Effector memory CD4-positive, alpha-beta T cell (primary cell): ENCODE results near the gene VPS37C.

Experiments
- DNase-seq, 3 donors: peaks; one replicate each; pipeline ENCODE4 v3.0.0-alpha.2; 2020
- H3K27ac ChIP-seq: 2 replicates; pipeline ENCODE4 v1.7.0; 2013; ENCODE audit warnings: mild to moderate bottlenecking, low read length, moderate library complexity; ENCODE audit not compliant: insufficient read depth, poor library complexity, severe bottlenecking
- H3K27me3 ChIP-seq: replicated peaks from 2 replicates; pipeline ENCODE4 v1.7.0; 2013; ENCODE audit warnings: mild to moderate bottlenecking, low read length; ENCODE audit not compliant: insufficient read depth, control insufficient read depth, poor library complexity, severe bottlenecking
- H3K36me3 ChIP-seq: 2 replicates; pipeline ENCODE4 v1.7.0; 2013; ENCODE audit warnings: mild to moderate bottlenecking, low read length, moderate library complexity; ENCODE audit not compliant: control insufficient read depth, insufficient read depth
- H3K4me1 ChIP-seq: 2 replicates; pipeline ENCODE4 v1.7.0; 2013; ENCODE audit warnings: low read length, mild to moderate bottlenecking; ENCODE audit not compliant: control insufficient read depth, insufficient read depth, poor library complexity, severe bottlenecking
- H3K4me3 ChIP-seq: 2 replicates; pipeline ENCODE4 v1.7.0; 2013; ENCODE audit warnings: low read length, low read depth, mild to moderate bottlenecking; ENCODE audit not compliant: insufficient read depth, poor library complexity, severe bottlenecking
- H3K9me3 ChIP-seq: 2 replicates; pipeline ENCODE4 v1.7.0; 2013; ENCODE audit warnings: mild to moderate bottlenecking, low read length, moderate library complexity; ENCODE audit not compliant: control insufficient read depth

The VPS37C gene

GRCh38 chr11:61155312-61155711 is 5.9 kb downstream of the VPS37C start:
- Histone ChIP-seq H3K4me3 (no peak overlapping the region), H3K27me3 (no peaks in the 10 kb centered on the region), H3K9me3 (no peaks in the 10 kb centered on the region), H3K36me3 (no peaks in the 10 kb centered on the region), H3K4me1 (no peaks in the 10 kb centered on the region), H3K27ac (no peak overlapping the region)
- DNase-seq: no peak

GRCh38 chr11:61154528-61154927 is 6.7 kb downstream of the VPS37C start:
- no peak for DNase-seq

GRCh38 chr11:61153593-61154095 is 7.6 kb downstream of the VPS37C start:
- H3K27me3 ChIP-seq: no peaks in the 10 kb centered on the region
- no peak for DNase-seq
- H3K27ac ChIP-seq: no peak overlapping the region
- no peaks in the 10 kb centered on the region for H3K36me3 ChIP-seq
- H3K4me3 ChIP-seq: no peak overlapping the region
- H3K4me1 ChIP-seq: no peaks in the 10 kb centered on the region
- no peaks in the 10 kb centered on the region for H3K9me3 ChIP-seq

More at GRCh38 chr11:61154528-61154927, 6.7 kb downstream of the VPS37C start:
- no peak overlapping the region for H3K4me3 ChIP-seq
- no peaks in the 10 kb centered on the region for H3K27me3 ChIP-seq
- no peaks in the 10 kb centered on the region for H3K36me3 ChIP-seq
- H3K9me3 ChIP-seq: no peaks in the 10 kb centered on the region
- no peaks in the 10 kb centered on the region for H3K4me1 ChIP-seq
- no peak overlapping the region for H3K27ac ChIP-seq

GRCh38 chr11:61152816-61153592 is 8.2 kb downstream of the VPS37C start:
- H3K27me3 ChIP-seq: no peaks in the 10 kb centered on the region
- no peaks in the 10 kb centered on the region for H3K9me3 ChIP-seq
- DNase-seq: no peak
- no peak overlapping the region for H3K4me3 ChIP-seq
- no peaks in the 10 kb centered on the region for H3K36me3 ChIP-seq
- no peak overlapping the region for H3K27ac ChIP-seq
- H3K4me1 ChIP-seq: no peaks in the 10 kb centered on the region

- H3K27ac ChIP-seq: no peak overlapping the region
- H3K36me3 ChIP-seq: no peaks in the 10 kb centered on the region
- DNase-seq: no peak
- no peak overlapping the region for H3K4me3 ChIP-seq
- no peaks in the 10 kb centered on the region for H3K4me1 ChIP-seq
- H3K9me3 ChIP-seq: no peaks in the 10 kb centered on the region
- no peaks in the 10 kb centered on the region for H3K27me3 ChIP-seq
Observed at GRCh38 chr11:61151545-61152252, 9.5 kb downstream of the VPS37C start.

GRCh38 chr11:61150706-61151544 is 10.3 kb downstream of the VPS37C start:
- Histone ChIP-seq H3K9me3 (no peaks in the 10 kb centered on the region), H3K27me3 (no peaks in the 10 kb centered on the region), H3K4me3 (no peak overlapping the region), H3K27ac (no peak overlapping the region), H3K4me1 (no peaks in the 10 kb centered on the region), H3K36me3 (no peaks in the 10 kb centered on the region)
- no peak for DNase-seq

- no peaks in the 10 kb centered on the region for H3K4me1 ChIP-seq
- no peak overlapping the region for H3K4me3 ChIP-seq
- no peaks in the 10 kb centered on the region for H3K9me3 ChIP-seq
- H3K27me3 ChIP-seq: no peaks in the 10 kb centered on the region
- no peak overlapping the region for H3K27ac ChIP-seq
- DNase-seq: no peak
- no peaks in the 10 kb centered on the region for H3K36me3 ChIP-seq
Observed at GRCh38 chr11:61149624-61150615, 11.3 kb downstream of the VPS37C start.

GRCh38 chr11:61147791-61148620 is 13.2 kb downstream of the VPS37C start:
- H3K27me3 ChIP-seq: no peaks in the 10 kb centered on the region
- no peak overlapping the region for H3K4me3 ChIP-seq
- no peak for DNase-seq

More at GRCh38 chr11:61147791-61148620, 13.2 kb downstream of the VPS37C start:
- Histone ChIP-seq H3K9me3 (no peaks in the 10 kb centered on the region), H3K36me3 (no peaks in the 10 kb centered on the region), H3K27ac (no peak overlapping the region), H3K4me1 (no peaks in the 10 kb centered on the region)
